HepG2 (cell line): ENCODE data around the gene TMEM132D. TPM values are rescaled to one million over a fixed set of nuclear protein-coding genes. Genes with fewer than 3 reads are reported as not detected.
A peak's percentile ranks its signal among the peaks of the same experiment; 100 is the strongest.

ENCODE experiments used
- ATAC-seq: fragments of 200-7000 bp; cut with Tn5 transposase; 3 replicates; pipeline ENCODE4 v1.9.1; 2020; ENCODE audit warnings: mild to moderate bottlenecking, moderate library complexity
- BruUV-seq: library from RNA; stranded (reverse); fragments of 400-500 nt; replicated peaks from 2 replicates; lab custom pipeline; 2021; lab: Mats Ljungman, UMichigan
- CTCF ChIA-PET: fragments of 300-600 bp; formaldehyde crosslinking; extraction: SDS; loops from one replicate; lab custom pipeline; 2021; ENCODE audit warnings: low total read pairs, inconsistent platforms, low intra/inter-chr PET ratio; lab: Yijun Ruan, JAX
- POLR2A ChIA-PET: fragments of 350-600 bp; sonication (Branson Sonifier 250); formaldehyde crosslinking; loops from one replicate; lab custom pipeline; 2020; ENCODE audit warnings: antibody characterized with exemption, inconsistent platforms; lab: Yijun Ruan, JAX
- DNase-seq: peaks from one replicate; pipeline ENCODE4 v3.0.0-alpha.2; 2015; ENCODE audit warnings: low spot score
- FAIRE-seq: peaks from 3 replicates; lab custom pipeline; 2011; peaks lifted over from hg19 to GRCh38; lab: Jason Lieb, UNC
- H2AFZ ChIP-seq: one replicate; pipeline ENCODE4 v1.6.1; 2011; ENCODE audit warnings: low read length, inconsistent platforms
- H3K27ac ChIP-seq: fragments of 300-600 bp; 3 replicates; pipeline ENCODE4 v1.8.0; 2011; ENCODE audit warnings: mixed run types, mild to moderate bottlenecking, mixed read lengths, low read length, inconsistent platforms; ENCODE audit not compliant: insufficient read depth; ENCODE audit errors: extremely low read length
- H3K27me3 ChIP-seq, 2 experiments: fragments of 200-600 bp in 1 of 2; 2 replicates in 1 of 2; 3 replicates in 1 of 2; pipeline versions ENCODE4 v1.6.0 to v1.8.0; 2011; ENCODE audit warnings: low read length in 2 of 2, mild to moderate bottlenecking in 2 of 2, moderate library complexity in 2 of 2, inconsistent platforms in 1 of 2; ENCODE audit not compliant: insufficient read depth in 2 of 2, control insufficient read depth in 1 of 2
- H3K36me3 ChIP-seq, 2 experiments: fragments of 200-600 bp in 1 of 2; replicated peaks in 1 of 2; 2 replicates in 1 of 2; 3 replicates in 1 of 2; pipeline versions ENCODE4 v1.5.1 to v1.8.0; 2011; ENCODE audit warnings: low read length in 2 of 2, inconsistent platforms in 1 of 2; ENCODE audit not compliant: insufficient read depth in 2 of 2, control insufficient read depth in 1 of 2
- H3K4me1 ChIP-seq: 2 replicates; pipeline ENCODE4 v1.5.1; 2012; ENCODE audit warnings: low read length, inconsistent platforms; ENCODE audit not compliant: insufficient read depth
- H3K4me2 ChIP-seq: 2 replicates; pipeline ENCODE4 v1.6.0; 2011; ENCODE audit warnings: low read depth, low read length, inconsistent platforms
- H3K4me3 ChIP-seq, 3 experiments: fragments of 200-600 bp in 1 of 3; sonication (generic), shearing (Covaris generic) in 1 of 3; replicated peaks in 1 of 3; 2 replicates each; pipeline ENCODE4 v1.5.1; 2011 to 2016; ENCODE audit warnings: low read length in 3 of 3, inconsistent platforms in 2 of 3, low read depth in 2 of 3, mild to moderate bottlenecking in 2 of 3, control low read depth in 1 of 3, mixed read lengths in 1 of 3; ENCODE audit not compliant: insufficient read depth in 1 of 3
- H3K79me2 ChIP-seq: one replicate; pipeline ENCODE4 v1.6.1; 2011; ENCODE audit warnings: low read length, inconsistent platforms; ENCODE audit not compliant: insufficient read depth
- H3K9ac ChIP-seq: 2 replicates; pipeline ENCODE4 v1.6.0; 2011; ENCODE audit warnings: mild to moderate bottlenecking, low read depth, low read length, inconsistent platforms; ENCODE audit not compliant: insufficient read depth
- H3K9me3 ChIP-seq: 2 replicates; pipeline ENCODE4 v1.5.1; 2012; ENCODE audit warnings: mild to moderate bottlenecking, low read length
- H4K20me1 ChIP-seq: 2 replicates; pipeline ENCODE4 v1.6.0; 2011; ENCODE audit warnings: inconsistent platforms, mild to moderate bottlenecking, low read length, moderate library complexity; ENCODE audit not compliant: insufficient read depth
- ATF7 ChIP-seq, 2 experiments: fragments of 450-650 bp in 1 of 2; sonication (generic) in 1 of 2; formaldehyde crosslinking in 1 of 2; IDR thresholded peaks; 2 replicates each; pipeline versions ENCODE4 v1.4.0 to v1.6.1; 2016 to 2020; ENCODE audit warnings: antibody characterized with exemption in 1 of 2, mild to moderate bottlenecking in 1 of 2, missing genetic modification reagents in 1 of 2
- CEBPB ChIP-seq: IDR thresholded peaks from 2 replicates; pipeline ENCODE4 v1.6.1; 2011; ENCODE audit warnings: low read depth, low read length, improper control_type of control experiment, borderline replicate concordance
- GLI4 ChIP-seq: sonication (generic); formaldehyde crosslinking; IDR thresholded peaks from 2 replicates; pipeline ENCODE4 v1.5.1; 2020; ENCODE audit warnings: missing genetic modification reagents, mild to moderate bottlenecking, moderate library complexity, borderline replicate concordance
- IRF1 ChIP-seq: sonication (generic); formaldehyde crosslinking; IDR thresholded peaks from 2 replicates; pipeline ENCODE4 v1.4.0; 2020; ENCODE audit warnings: low read depth, mild to moderate bottlenecking, missing genetic modification reagents
- SNRNP70 ChIP-seq: fragments of 200-400 bp; formaldehyde crosslinking; IDR thresholded peaks from 2 replicates; pipeline ENCODE4 v1.6.1; 2017; ENCODE audit warnings: mild to moderate bottlenecking, low read depth, low read length, moderate library complexity
- ZBTB39 ChIP-seq: sonication (generic); formaldehyde crosslinking; IDR thresholded peaks from 2 replicates; pipeline ENCODE4 v1.5.0; 2020; ENCODE audit warnings: missing genetic modification reagents
- WGBS: methylation state at CpG from one replicate; pipeline ENCODE4 v1.1.6; 2017; ENCODE audit warnings: low lambda C conversion rate; 5-methylcytosine and 5-hydroxymethylcytosine counted together
- in situ Hi-C: cut with HindIII; loops from 2 replicates; pipeline ENCODE4 v1.10.0; 2017; ENCODE audit warnings: low pct_unique_long_range_greater_than_20kb; ENCODE audit not compliant: extremely low pct_ligation_motif_present
- intact Hi-C: fragments of 100-400 bp; cut with micrococcal nuclease; formaldehyde crosslinking; loops from one replicate; pipeline ENCODE4 v1.10.0; 2022; ENCODE audit not compliant: unreplicated experiment
- polyA plus RNA-seq, 8 experiments: library from polyadenylated mRNA; depleted of rRNA in 3 of 8; stranded (reverse) in 7 of 8; unstranded in 1 of 8; fragments of >200 nt; fragmentation: Illumina TruSeq in 4 of 8; extraction: Trizol in 4 of 8; gene quantifications; 2 replicates each; pipeline versions ENCODE4 v1.2.1 to v1.2.3, GENCODE V29; 2011 to 2016; ENCODE audit warnings: low read depth in 4 of 8, missing spikeins in 1 of 8, mixed read lengths in 1 of 8; ENCODE audit not compliant: insufficient read depth in 1 of 8
- total RNA-seq, 5 experiments: library from RNA; depleted of rRNA; stranded (reverse); fragments of >200 nt; fragmentation: Illumina TruSeq; extraction: Trizol; gene quantifications; 2 replicates each; pipeline ENCODE4 v1.2.3, GENCODE V29; 2016; ENCODE audit warnings: low read depth in 1 of 5

Gene TMEM132D
- total and polyA plus RNA-seq, 2 of the 13 experiments (the other 11 are each of a cell fraction or from before 2014, with no cell fraction given), result not detected

- TF ChIP-seq IRF1 (CRISPR knock-in tag) (no peak), SNRNP70 (no peak)
Measured at GRCh38 chr12:129483111-129483893, 420.5 kb downstream of the TMEM132D start (continued).

DNA sequence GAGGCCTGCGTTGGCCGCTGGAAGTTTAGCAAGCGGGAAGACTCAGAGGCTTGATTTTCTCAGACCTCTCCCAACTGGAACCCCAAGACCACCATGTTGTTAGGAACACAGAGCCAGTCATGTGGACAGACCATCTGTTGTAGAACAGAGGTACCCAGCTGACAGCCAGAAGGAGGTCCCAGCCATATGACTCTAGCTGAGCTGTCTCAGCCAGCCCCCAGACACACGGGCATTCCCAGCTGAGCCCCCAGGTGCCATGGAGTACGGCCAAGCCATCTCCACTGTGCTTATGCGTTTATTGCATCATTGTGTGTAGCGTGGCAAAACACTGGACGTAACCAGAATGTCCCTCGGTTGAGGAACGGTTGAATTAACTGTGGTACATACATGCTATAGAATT is 421.9 kb downstream of the TMEM132D start:
- Histone ChIP-seq H3K4me3 (no peak overlapping the region), H4K20me1 (no peaks in the 10 kb centered on the region), H3K27me3 (peaks cover 0 to 3% of the 10 kb centered on the region in 2 experiments; a peak in 1 of 5 replicates), H3K36me3 (no peaks in the 10 kb centered on the region), H3K9me3 (no peaks in the 10 kb centered on the region), H3K27ac (no peak overlapping the region), H3K79me2 (no peaks in the 10 kb centered on the region), H3K4me1 (no peaks in the 10 kb centered on the region), H3K9ac (no peak overlapping the region), H3K4me2 (no peak overlapping the region), H2AFZ (no peak overlapping the region)
- ATAC-seq (no peak), DNase-seq (no peak), FAIRE-seq (no peak)
- BruUV-seq, result no TSS peak
- 4% methylated on average over 9 of the region's 10 CpGs for WGBS
- intact Hi-C loops, result no loop called here
- ChIA-PET CTCF (no interaction called here), POLR2A (no interaction called here)
- in situ Hi-C loops, result no loop called here
- 0 out of 2 replicates have a peak, but pooled peaks have one; percentile 20 for TF ChIP-seq ATF7 (IDR thresholded peaks at IDR 0.05)
- no peak for TF ChIP-seq ATF7 (CRISPR knock-in tag; IDR thresholded peaks at IDR 0.05)
- TF ChIP-seq ZBTB39 (CRISPR knock-in tag), result no peak
- no peak for TF ChIP-seq GLI4 (CRISPR knock-in tag)
- 0 out of 2 replicates have a peak, but pooled peaks have one; percentile 11 for TF ChIP-seq CEBPB
